Left colon (tissue), 2 donors: Measurements from ENCODE around the gene PARL. TPM values are rescaled to one million over a fixed set of nuclear protein-coding genes. Genes with fewer than 3 reads are reported as not detected.

Experiments used
- ATAC-seq: fragments of 200-7000 bp; cut with Tn5 transposase; one replicate; pipeline ENCODE4 v1.9.1; 2020; ENCODE audit warnings: mild to moderate bottlenecking, moderate library complexity
- DNase-seq, 2 donors: peaks; one replicate each; pipeline ENCODE4 v3.0.0-alpha.2; 2020
- intact Hi-C, 2 donors: fragments of 100-400 bp; cut with DNase I in 1 of 2; cut with micrococcal nuclease in 1 of 2; formaldehyde crosslinking; loops; one replicate each; pipeline versions ENCODE4 v1.11.2 to v1.14.0; 2022; cut with DNase I, micrococcal nuclease
- long read RNA-seq: library from polyadenylated mRNA; unstranded; transcript quantifications from one replicate; pipeline ENCODE4 v2.0.0, GENCODE V29; 2021
- total RNA-seq, 2 donors: library from RNA; stranded (reverse); fragmentation: NEBNext Ultra II Directional; extraction: Animal tissue kit (Norgen Biotek cat#: 25700); gene quantifications; one replicate each; pipeline ENCODE4 v1.2.1, GENCODE V29; 2021
- donor health status: DM: no; HTN: no; CAD: no.
- donor health status: DM: yes; HTN: yes; CAD: no.

Gene PARL, protein sequence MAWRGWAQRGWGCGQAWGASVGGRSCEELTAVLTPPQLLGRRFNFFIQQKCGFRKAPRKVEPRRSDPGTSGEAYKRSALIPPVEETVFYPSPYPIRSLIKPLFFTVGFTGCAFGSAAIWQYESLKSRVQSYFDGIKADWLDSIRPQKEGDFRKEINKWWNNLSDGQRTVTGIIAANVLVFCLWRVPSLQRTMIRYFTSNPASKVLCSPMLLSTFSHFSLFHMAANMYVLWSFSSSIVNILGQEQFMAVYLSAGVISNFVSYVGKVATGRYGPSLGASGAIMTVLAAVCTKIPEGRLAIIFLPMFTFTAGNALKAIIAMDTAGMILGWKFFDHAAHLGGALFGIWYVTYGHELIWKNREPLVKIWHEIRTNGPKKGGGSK
- 10 to 100 TPM; 60.6 to 78.0 TPM for total RNA-seq
- long read RNA-seq, transcript PARL-201 (9 exons, 1,240 nt), result minor isoform, 5 of 79 reads
- long read RNA-seq, transcript PARL-202 (10 exons, 1,414 nt), result major isoform, 58 of 79 reads
- long read RNA-seq, partial matches to known transcripts, result 3 of 79 reads
- long read RNA-seq, other reads (novel, unspliced or antisense), result 8 of 79 reads

DNA sequence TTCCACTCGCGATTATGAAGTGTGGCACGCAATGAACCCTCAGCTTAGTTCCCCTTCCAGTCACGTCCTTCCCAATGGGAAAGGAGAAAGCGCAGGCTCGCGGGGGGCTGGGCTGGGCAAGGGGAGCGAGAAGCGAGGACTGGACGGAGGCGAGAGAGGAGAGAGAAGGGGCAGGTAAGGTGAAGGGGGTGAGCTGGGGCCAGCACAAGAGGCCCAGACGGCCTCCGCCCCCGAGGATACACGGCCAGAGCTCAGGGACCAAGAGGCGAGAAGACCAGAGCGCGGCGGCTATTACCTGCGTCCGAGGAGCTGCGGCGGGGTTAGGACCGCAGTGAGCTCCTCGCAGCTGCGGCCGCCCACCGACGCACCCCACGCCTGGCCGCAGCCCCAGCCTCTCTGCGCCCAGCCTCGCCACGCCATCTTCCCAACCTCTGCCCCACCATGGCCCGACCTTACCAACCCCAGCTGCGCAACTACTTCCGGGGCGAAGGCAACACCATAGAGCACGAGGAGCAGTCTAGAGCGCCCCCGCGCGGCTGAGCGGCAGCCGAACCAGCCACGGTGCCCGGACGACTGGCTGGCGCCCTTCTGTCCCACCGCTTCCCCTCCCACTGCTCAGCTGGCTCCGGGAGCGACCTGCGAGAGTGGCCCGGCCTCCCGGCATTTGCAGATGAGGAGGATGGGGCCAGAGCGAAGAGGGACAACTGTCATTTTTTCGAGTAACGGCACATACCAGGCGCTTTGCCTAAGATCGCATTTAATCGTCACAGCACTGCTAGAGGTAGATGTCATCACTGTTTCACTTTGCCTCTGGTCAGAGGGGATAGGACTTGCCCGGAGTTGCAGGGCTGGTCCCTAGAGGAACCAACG is at the start of gene PARL:
Gene PARL (minus strand): TSS at position 454 of the 870 bp plus-strand sequence. CDS start 34 bp downstream, at position 420.
- intact Hi-C loops, result no loop called here
- DNase-seq (peak; percentile 96 to 97), ATAC-seq (peak; percentile 98)

DNA sequence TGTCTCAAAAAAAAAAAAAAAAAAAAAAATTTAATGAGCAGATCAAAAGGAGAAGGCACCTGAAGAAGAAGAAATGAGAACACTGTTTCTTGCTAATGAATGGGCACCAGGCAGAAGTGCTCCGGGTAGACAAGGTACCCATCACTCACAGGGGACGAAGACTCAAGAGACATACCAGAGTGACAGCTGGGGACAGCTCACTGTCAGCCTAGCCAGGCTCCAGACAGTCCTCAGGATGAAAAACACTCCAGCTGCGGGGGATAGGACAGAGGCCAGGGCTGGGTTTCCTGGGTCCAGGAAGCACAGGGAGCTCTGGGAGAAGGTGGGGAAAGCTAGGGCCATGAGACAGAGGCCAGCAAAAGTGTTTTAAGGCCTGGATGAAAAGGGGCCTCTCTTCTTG is 48.5 kb upstream of the PARL start:
- DNase-seq (no peak), ATAC-seq (no peak)
- intact Hi-C loops, result no loop called here

DNA sequence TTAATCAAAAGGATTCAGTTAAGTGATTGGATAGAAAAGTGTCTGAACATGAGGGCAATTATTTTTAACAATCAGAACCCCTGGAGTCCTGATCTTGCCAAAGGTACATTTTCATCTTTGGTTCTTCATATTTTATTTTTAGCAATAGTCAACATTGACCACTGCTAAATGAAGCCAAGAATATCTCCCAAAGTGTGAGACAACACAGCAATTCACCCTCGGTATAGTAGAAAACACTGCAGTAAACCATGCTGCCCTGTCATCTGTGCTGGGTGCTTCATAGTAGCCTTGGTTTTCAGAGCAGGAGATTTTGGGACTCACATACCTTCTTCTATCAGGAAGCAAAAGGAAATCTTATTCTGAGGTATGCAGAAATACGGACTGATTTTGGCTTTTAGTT is 47.2 kb upstream of the PARL start:
- no peak for ATAC-seq
- DNase-seq, result no peak
- intact Hi-C loops, result no loop called here

DNA sequence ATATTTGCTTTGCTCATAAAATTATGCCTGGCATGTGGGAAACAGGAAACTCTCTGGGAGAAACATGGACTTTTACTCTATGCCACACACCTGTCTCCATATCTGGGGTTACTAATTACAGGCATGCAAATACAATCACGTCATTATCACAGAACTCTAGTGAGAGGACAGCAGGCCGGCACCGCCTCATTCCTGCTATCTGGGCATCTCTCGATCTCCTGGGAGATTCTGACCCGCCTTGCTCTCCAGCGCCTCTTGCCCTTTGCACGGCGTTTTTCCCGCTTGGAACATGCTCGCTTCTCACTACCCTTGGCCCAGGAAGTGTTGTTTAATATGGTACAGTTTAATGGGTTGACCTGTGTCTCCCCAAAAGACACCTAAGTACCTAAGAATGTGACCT is 45.4 kb upstream of the PARL start:
- peak; percentile 81 to 88 for DNase-seq
- ATAC-seq, result peak; percentile 98
- intact Hi-C loops, result no loop called here

DNA sequence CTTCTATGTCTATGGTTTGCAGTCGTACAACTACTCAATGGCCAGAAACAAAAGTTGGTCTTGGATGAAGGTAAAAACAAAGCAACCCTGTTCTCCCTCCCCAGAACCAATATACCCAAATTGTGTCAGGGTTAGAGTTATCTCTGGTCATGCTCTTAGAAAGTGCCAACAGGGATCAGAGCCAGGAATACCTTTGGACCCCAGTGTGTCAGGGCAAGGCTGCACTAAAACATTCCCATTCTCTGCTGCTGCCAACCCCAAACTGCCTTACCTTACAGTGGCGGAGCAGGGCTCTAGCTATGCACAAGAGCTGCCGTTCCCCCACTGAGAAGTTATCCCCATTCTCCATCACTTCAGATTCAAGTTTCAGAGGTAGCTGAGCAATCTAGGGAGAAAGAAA is 42.4 kb upstream of the PARL start:
- ATAC-seq (no peak), DNase-seq (no peak)
- intact Hi-C loops, result no loop called here

DNA sequence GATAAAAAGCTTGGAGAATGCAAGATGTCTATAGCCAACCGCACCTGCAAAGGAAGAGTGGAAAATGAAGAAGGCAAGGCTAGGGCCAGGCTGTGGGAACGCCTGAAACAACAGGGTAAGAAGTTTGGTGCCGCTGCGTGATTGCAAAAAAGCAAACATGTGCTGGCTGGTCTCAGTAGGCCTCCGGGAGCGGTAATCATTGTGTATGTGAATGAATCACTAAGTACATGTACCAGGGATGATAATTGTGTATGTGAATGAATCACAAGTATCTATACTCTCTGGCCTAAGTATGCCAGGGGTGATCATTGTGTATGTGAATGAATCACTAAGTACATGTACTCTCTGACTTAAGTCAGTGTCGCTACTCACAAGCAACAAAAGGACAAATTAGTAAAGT is 40.3 kb upstream of the PARL start:
- DNase-seq (no peak), ATAC-seq (peak; percentile 37)
- intact Hi-C loops, result no loop called here

DNA sequence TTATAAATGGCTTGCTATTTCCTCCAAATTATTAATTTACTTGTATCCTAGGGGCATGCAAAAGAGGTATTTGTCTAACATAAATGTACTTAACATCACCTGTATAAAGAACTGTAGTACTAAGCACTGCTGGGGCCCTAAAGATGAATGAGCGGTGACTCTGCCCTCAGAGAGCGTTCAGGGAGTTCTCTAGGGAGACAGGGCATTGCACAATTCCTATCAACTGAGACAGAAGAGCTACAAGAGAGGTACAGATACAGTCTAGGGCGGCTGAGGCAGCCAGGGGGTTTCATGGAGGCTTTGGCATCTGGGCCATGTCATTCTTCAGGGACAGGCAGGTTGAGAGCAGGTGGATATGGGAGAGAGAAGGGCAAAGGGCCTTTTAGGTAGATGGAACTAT is 39.9 kb upstream of the PARL start:
- intact Hi-C loops, result no loop called here
- DNase-seq, result no peak
- no peak for ATAC-seq

DNA sequence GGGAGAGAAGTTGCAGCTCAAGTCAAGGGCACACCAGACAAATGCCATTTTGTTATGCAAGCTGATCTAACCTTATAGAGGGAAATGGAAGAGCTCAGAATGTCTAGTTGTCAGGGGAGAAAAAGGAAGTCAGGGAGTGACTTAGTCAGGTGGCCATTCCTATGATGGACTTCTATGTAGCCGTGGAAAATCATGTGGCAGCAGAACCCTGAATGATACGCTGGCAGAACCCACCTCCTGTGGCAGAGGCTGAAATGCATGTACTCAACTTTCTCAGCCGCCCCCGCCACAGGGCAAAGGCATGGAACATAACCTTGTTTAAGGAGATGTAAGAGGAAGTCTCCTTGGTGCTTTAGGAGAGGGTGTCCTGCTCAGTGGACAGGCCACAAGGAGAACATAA is 37.7 kb upstream of the PARL start:
- no peak for ATAC-seq
- intact Hi-C loops, result no loop called here
- DNase-seq, result no peak

DNA sequence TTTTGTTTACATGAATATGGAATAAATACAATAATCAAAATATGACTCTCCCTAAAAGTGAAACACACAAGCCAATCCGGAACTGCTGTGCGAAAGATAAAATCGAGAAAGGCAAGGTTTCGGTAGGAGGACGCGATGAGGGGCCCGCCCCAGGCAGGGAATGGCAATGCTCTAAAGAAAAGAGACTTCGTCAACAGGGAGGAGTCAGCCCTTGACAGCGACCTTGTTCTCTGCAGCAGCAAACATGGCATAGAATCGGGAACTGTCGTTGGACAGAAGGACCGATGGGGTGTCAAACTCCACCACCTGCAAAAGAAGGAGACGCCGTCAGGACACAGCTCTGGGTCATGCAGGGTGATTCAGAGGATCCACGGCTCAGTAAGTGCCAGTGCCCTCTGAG is 36.4 kb upstream of the PARL start:
- intact Hi-C loops, result no loop called here
- no peak for DNase-seq
- ATAC-seq, result no peak

DNA sequence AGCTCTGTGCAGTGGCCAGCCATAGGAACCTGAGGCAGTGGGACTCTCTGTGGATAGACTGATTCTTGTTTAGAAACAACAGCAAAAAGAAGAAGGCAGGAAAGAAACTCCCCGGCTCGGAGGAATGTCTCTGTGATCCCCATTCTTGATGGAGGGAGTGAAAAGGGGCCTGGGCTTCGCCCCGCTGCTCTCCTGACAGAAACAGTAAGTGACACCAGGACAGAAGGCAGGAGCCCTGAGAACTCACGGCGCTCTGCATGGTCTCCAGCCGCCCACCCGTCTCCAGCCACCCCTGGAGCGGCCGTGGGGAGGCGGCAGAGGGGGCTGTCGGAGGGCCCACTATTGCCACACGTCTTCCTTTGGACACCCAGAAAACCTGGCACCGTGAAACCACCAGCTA is 35.7 kb upstream of the PARL start:
- intact Hi-C loops, result no loop called here
- no peak for DNase-seq
- no peak for ATAC-seq

DNA sequence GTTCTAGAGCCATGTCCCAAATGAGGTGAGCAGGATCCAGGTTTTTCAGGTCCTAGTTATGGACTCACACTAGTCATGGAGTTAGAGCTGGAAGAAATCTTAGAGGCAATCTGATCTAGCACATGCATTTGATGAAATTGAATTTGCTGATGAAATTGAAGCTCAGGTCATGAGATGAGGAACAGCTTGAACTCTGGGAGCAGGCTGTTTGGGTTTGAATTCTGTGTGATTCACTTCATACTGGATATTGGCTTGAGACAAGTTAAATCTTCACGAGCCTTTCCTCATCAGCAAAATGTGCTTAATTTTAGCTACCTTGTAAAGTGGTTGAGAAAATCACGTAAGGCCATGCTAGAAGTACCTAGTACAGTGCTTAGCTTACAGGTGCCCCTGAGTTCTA is 33.5 kb upstream of the PARL start:
- DNase-seq, result no peak
- ATAC-seq, result no peak
- intact Hi-C loops, result no loop called here

DNA sequence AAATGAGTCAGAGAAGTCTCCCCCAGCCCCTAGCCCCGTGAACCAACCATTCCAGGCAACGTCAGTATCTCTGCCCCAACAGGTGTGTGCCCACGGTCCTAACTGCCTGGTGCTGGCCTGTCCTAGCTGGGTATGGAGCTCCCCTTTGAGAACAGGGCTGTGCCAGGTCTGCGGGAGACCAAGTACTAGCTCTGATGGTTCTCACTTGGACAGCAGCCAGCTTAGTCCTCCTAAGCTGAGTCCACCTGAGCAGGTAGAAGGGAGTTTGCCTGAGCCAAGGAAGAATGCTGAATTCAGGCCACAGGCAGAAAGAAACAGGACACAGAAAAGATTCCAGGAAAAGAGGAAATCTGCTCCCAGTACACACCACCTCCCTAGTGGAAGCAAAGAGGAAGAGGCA is 33.1 kb upstream of the PARL start:
- ATAC-seq (no peak), DNase-seq (no peak)
- intact Hi-C loops, result no loop called here

DNA sequence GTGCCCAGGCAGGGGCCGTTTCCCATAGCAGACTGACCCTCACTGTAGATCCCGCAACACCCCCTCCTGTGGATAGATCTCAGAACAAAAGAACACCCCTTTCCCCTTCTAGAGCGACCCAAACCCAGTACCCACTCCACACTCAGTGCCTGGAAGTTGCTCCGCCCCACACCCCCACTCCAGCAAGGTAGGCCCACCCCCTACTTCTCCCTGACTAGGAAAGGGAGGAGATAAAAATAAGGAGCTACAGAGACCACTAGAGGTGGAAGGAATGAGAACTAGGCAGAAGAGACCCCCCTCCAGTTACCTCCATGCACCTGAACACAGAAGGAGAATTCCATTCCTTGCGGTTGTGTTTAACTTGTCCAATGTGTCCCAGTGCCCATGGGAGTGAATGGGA is 30.2 kb upstream of the PARL start:
- ATAC-seq (no peak), DNase-seq (no peak)
- intact Hi-C loops, result no loop called here

DNA sequence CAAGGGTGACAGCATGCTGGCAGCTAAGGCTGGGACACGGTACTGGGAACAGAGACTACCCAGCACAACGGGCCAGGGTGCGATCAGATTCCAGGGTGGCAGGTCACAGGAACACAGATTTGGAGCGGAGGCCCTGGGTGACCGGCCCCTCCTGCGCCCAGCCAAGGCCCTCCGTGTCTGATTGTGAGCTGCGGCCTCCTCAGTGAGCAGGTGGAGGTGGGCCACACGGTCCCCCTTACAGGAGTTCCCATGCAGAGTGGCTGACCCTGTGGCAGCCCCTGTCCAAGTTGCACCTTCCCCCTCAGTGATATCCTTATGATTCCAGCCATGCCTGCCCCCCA is 28.9 kb upstream of the PARL start:
- ATAC-seq (no peak), DNase-seq (no peak)
- intact Hi-C loops, result no loop called here

DNA sequence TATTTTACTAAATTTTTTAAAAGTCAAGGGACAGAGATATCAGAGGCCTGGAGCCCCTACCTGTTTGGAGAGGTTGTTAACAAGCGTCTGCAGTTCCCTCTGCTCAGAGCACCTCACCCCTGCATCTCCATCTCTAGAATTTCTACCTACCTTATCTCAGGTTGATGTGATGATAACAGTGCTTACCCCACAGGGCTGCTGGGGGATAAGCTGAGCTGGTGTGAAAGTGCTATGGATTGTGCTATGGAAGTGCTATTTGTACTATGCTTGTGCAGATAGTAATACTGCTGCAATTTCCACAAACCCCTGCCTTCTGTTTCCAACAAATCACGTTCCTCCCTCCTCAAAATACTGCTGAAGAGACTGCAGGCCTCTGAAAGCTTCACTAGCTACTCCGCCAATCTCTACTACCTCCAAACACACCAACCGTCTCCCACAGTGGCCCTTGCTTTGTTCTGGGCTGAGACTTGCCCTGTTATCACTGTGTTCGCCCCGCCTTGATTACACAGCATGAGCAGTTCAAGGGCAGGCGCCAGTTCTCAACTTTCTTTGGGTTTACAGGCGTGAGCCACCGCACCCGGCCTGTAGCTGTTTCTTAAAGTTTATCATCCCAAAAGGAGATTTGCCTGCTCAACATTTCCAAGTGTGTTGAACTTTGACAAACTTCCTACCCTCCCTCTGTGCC is 28.4 kb upstream of the PARL start:
- peak; percentile 61 for ATAC-seq
- DNase-seq, result no peak
- intact Hi-C loops, result no loop called here

DNA sequence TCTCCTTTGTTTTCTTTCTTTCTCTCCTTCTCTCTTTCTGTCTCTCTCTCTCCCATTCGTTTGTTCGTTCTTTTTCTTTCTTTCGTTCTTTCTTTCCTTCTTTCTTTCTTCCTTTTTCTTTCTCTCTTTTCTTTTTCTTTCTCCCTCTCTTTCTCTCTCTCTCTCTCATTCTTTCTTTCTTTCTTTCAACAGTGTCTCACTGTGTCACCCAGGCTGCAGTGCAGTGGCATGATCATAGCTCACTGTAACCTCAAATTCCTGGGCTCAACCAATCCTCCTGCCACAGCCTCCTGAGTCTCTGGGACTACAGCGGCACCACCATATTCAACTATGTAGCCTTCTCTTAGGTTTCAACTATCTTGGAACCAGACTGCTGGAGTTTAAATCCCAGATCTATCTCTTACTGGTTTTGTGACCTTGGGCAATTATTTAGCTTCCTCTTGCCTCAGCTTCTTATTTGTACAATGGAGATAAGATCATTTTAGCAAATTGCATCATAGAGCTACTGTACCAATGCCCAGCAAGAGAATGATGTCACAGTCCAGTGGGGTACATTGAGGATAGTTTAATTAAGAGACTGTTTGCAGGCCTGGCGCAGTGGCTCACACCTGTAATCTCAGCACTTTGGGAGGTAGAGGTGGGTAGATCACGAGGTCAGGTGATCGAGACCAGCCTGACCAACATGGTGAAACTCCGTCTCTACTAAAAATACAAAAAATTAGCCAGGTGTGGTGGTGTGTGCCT is 27.3 kb upstream of the PARL start:
- ATAC-seq, result no peak
- intact Hi-C loops, result no loop called here
- DNase-seq, result no peak

DNA sequence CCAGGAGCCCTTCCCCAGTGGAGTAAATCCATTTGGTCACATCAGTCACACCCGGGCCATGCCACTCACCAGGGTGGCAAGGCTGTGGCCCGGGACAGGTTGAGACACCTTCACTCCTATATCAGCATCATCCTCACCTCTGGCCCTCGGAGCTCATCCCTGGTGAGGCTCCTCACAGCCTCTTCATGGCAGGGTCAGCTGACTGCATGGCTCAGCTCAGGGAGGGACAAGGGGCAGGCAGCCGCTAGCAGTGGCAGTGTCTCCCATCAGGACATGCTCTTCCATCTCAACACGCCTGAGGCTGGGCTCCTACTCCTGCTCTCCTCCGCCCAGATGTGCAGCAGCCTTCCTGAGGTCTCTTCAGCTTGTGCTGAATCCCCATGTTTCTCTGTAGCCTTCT is 26.4 kb upstream of the PARL start:
- no peak for DNase-seq
- ATAC-seq, result no peak
- intact Hi-C loops, result no loop called here

DNA sequence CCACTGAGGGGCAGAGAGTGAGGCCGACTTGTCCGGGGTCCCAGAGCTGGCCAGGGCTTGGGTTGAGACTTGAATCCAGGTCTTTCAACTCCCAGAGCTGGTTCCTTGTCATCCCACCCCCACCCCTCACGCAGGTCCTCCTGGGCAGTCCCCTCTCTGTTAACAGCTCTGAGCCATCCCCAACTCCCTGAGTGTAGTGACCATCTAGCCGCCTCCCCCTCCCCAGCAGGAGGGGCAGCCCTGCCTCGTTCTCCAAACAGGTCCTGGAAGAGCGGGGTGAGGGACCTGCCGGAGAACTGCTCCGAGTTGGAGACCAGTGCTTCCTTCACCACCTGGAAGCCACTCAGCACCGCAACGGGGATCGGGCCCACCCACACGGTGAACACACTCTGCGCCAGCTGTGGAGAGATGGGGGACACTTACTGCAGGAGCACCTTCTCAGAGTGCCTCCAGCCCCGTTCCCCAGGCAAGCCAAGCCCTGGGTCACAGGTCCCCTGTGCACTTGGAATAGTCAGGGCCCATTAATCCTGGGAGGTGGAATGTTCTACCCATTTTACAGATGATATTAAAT is 24.4 kb upstream of the PARL start:
- intact Hi-C loops, result no loop called here
- no peak for ATAC-seq
- DNase-seq, result no peak

DNA sequence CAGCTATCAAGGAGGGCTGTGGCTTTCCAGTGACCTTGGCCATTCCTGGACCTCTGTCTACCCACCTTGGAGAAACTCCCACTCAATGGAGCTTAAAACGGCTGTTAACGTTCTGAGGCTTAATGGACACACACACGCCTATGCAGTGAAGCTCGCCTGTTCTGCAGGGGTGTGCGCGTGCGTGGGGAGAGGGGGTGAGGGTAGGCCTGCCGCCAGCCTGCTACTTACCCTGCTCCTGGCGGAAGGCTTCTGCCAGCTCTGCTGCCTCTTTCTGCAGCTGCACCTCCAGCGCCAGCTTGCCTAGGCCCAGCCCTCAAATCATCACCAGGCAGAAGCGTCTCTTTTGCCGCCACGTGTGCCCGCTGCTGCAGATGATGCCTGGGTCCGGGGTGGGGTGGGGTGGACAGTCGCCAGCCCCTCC is 23.2 kb upstream of the PARL start:
- DNase-seq (no peak), ATAC-seq (no peak)
- intact Hi-C loops, result no loop called here
